Globus pallidus (tissue), 1 donor: Measurements from ENCODE around the gene ADAM20.
"Not testable (repeated sequence)": the region's sequence is repeated elsewhere in the genome, so short reads cannot be mapped to it uniquely, and the experiment has no call there.

ENCODE experiments used
- DNase-seq: peaks from one replicate; pipeline ENCODE4 v3.0.0-alpha.2; 2015; ENCODE audit warnings: low spot score

ADAM20 gene

DNA sequence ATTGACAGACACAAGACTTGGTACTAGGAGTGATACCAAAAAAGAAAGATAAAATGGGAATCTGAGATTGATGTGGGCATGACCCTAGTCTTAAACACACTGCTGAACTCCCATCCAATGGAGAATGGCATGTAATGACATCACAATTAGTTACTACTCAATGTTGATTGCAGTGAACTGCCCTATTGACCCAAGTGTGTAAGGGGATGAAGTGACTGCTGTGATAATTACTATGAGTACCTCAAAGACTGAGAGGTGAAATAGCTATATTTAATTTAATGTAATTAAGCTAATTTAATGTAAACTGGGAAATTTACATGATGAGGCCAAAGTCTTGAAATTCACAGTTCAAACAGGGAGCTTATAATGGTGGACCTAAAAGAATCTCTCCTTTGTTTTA is at the start of gene ADAM20:
TSS of gene ADAM20 (minus strand) at position 101 of the 400 bp plus-strand sequence. CDS start 10,247 bp downstream, outside the sequence.
- no peak for DNase-seq

DNA sequence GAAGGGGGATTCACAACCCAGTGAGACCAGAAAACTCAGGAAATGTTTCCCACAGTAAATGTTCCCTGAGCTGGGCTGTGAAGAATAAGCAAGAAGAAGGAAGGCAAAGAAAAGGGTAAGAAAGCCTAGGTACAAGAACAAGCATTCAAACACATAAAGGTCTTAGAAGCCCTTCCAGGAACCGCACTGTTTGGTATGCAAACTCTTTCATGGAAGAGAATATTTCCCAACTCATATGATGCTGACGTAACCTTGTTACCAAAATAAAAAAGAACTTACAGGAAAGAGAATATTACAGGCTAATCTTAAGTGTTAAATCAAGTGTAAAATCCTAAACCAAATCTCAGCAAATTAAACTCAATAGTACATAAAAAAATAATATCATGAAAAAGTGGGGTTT is 42.1 kb upstream of the ADAM20 start:
- no peak for DNase-seq

DNA sequence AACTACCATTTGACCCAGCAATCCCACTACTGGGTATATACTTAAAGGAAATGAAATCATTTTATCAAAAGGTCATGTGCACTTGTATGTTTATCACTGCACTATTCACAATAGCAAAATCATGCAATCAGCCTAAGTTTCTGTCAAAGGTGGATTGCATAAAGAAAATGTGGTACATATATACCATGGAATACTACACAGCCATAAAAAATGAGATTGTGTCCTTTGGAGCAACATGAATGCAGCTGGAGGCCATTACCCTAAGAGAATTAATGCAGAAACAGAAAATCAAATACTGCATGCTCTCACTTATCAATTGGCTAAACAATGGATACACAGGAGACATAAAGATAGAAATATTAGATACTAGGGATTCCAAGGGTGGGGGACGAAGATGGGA is 38.2 kb upstream of the ADAM20 start:
- no peak for DNase-seq

DNA sequence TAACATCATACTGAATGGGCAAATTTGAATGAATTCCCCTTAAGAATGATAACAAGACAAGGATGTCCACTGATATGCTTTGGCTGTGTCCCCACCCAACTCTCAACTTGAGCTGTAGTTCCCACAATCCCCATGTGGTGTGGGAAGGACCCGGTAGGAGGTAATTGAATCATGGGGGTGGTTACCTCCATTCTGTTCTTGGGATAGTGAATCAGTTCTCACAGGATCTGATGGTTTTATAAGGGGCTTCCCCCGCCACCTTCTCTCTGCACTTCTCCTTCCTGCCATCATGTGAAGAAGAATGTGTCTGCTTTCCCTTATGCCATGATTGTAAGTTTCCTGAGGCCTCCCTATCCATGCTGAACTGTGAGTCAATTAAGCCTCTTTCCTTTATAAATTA is 36.3 kb upstream of the ADAM20 start:
- no peak for DNase-seq

DNA sequence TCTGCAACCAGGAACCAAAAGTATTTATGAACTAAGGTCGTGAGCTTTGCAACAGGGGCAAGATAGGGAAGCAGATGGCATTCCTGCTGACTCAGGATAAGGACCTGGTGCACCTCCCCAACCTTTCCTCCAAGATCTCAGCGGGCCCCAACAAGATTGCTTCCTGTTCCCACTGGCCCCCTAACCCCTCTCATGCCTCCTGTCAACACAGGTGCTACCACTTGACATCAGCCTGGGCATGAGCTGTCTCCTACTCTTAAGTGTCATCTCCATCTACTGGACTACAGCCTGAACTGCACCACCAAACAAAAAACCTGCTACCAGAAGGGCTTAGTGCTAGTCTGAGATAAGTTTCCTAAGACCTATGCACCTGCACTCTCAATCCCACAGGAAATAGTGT is 33.0 kb upstream of the ADAM20 start:
- no peak for DNase-seq

DNA sequence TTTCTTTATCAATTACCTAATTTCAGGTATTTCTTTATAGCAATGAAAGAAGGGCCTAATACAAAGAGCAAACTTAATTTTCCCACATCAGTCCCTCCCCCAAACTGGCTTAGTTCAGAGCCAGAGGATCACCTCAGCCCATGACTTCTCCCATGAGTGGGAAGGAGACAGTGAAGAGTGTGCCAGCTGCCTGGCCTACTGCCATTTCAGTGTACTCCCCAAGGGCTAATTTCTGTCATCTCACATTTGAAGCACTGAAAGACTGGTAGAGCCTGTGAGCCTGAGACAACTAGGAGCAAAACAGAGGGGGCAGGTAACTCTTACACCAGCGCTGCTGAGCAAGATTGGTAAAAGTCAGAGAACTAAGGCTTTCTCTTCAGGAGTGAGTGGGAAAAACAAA is 29.1 kb upstream of the ADAM20 start:
- no peak for DNase-seq

DNA sequence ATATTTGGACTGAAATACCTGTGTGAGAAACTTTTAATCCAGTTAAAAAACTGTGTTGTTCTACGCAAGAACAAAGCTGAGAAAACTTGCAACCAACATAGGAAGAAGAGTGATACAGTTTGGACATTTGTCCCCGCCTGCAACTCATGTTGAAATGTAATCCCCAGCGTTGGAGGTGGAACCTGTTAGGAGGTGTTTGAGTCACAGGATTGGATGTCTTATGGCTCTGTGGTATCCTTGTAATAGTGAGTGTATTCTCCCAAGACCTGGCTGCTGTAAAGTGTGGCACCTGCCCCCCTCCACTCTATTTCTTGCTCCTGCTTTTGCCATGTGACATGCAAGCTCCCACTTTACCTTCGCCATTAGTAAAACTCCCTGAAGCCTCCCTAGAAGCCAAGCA is 28.6 kb upstream of the ADAM20 start:
- DNase-seq, result no peak

DNA sequence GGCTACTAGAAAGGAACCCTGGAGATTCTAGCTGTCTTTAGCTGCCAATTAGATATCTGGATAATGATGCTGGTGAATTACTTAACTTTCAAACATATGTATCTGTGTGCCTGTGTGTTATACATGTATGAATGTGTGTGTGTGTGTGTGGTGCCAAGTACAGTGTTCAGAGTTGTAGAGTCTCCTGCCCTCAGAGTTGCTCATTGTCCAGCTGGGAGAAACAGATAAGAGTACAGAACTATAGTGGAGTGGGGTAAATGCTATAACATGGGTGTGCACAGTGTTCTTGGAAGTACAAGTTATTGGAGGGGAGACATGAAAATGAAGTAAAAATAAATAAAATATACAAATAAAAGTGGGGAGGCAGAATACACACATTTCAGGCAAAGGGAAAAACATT is 23.6 kb upstream of the ADAM20 start:
- no peak for DNase-seq

DNA sequence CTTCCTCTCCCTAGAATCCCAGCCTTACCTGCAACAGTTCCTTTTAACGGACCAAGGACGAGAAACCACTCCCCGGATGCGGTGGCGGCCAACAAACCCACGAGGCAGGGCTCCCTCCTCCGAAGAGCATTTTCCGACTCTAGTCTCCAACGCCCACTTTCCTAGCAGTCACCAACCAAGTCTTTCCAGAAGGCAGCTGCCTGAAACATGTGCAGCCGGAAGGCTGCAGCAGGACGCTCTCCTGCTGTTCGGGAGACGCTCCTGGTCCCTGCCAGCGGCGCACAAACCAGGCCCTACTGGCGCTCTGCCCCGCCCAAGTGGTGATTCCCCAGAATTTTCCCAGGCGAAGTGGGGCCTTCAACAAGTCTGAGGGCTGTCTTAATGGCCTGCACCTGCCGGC is 21.1 kb upstream of the ADAM20 start:
- no peak for DNase-seq

DNA sequence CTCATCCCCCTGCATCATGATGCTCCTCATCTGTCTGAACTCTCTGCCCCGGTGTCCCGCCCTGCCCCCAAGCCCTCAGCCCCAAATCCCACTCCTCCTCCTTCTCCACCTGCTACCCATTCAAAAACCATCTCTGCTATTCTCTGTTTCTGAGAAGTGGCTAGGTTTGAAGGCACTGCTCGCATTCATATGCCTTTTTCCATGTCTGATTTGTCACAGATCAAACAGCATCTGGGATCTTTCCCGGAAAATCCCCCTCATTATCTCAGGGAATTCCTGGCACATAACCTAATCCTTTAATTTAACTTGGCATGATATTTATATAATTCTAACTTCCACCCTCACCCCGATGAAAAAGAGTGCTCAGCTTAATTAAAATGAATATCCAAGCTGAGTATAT is 3.3 kb upstream of the ADAM20 start:
- no peak for DNase-seq

DNA sequence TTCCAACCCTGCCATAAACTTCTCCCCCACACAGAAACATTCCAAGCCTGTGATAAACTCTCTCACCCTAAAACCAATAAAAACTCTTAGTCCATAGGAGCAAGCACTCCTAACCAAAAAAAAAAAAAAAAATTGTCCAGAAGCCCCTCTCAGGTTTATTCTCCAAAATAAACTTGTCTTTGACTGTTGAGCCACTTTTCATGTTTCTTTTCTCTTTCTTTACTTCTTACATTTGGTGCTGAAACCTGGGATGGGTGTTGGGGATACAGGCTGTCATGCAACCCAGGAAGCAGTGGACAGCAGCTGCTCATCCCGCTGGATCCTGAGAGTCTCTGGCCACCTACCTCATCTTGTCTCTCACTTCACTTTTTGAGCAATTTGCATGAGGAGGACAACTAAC is 2.0 kb upstream of the ADAM20 start:
- no peak for DNase-seq

DNA sequence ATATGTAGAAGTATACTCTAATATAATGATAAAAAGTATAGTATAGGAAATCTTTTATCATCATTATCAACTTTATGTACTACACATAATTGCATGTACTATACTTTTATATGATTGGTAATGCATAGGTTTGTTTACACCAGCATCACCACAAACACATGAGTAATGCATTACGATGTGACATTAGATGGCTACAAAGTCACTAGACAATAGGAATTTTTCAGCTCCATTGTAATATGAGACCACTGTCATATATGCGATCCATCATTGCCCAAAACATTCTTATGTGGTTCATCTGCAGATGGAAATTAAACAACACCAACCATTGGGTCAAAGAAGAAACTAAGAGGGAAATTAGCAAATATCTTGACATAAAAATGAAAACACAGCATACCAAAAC is 4.4 kb downstream of the ADAM20 start:
- no peak for DNase-seq

DNA sequence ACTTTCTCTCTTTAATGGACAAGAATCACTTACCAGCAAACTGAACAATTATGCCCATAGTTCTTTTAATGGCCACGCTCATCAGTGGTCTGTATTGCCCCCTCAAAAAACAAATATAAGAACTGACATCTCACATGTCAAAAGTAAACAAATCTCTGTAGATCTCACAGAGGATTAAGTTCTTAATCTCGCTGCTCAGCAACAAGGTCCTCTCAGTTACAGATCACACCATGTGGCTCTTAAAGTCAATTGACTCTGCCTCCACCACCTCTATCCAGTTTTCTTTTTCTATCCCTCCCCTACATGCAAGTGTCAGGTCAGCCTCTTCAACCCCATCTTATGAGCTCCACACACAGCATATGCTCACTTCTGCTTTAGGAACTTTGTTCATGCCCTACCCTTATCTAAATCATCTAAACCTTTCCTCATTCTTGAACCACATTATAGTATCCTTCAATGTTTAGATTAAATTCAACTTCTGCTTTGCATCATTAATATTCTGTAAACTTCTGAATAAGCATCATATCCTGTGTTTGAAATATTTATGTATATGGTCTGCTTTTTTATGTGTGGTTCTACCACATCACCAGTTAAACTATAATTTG is 7.2 kb downstream of the ADAM20 start:
- DNase-seq, result no peak

DNA sequence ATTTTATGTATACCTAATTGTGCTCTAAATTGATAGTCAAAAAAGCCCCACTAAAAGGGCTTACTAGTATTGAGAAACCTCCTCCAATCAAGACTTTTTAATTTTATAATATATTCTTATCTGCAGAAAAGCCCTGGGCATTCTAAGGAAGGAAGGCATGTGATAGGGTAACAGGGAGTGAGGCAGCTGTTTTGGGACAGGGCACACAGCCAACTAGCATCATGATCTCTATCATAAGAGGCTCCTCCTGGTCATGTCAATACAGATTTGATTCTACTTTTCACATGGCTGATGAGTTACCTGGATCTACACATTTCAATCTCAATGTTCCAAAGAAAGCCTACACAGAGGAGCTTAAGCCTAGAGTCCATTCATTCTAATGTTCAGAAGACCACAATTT is 9.1 kb downstream of the ADAM20 start:
- no peak for DNase-seq

DNA sequence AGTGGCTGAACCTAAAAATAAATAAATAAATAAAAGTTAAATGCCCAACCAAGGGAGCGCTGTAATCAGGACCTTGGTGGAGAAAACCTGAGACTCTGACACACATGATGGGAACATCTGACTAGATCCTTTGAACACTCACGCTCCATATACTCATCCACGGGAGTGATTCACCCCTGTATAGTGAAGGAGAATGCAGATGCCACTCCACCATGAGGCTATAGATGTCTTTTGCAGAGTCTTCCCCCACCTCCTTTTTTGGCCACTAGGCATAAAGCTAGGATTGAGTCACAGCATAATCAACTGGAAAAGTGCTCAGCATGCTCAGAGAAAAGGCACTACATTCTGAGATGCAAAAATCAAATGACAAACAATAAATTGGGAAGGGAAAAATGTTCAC is 19.0 kb downstream of the ADAM20 start:
- no peak for DNase-seq

DNA sequence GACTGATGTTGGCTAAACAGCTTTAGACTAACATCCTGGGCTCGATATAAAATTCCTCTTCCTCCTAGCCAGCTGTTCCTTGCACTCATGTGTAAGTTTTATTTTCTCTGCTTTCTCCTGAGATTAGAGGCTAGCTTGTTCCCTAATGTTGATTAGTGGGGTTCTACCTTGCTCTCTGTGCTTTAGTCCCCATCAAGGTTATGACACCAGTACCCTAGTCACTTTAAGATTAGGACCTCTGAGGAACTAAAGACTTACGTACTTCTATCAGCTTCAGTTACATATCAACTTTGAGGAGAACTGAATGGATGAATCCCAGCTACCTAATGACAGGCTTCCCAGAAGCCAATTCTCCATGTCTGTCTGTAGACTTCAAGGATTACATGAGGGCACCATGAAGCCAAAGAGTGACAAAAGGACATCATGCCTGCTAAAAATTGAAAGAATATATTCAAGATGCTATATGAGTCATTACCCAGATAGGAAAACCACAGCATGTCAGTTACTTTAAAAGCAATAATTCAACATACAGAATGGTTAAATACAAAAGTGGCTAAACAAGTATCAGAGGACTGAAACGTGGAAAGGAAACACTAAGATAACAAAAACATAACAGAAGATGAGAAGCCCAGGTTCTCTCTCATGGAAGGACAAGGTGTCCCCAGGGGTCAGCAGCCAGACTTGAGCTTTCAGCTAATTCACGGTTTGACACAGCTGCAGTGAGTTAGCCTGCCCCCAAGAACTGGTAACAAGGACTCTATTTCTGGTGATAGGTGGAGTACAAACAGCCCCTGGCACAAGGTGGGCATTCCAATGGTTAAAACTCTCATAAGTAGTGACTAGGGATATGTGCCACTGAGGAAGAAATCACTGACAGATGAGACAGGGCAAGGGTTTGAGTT is 20.4 kb downstream of the ADAM20 start:
- DNase-seq, result no peak

DNA sequence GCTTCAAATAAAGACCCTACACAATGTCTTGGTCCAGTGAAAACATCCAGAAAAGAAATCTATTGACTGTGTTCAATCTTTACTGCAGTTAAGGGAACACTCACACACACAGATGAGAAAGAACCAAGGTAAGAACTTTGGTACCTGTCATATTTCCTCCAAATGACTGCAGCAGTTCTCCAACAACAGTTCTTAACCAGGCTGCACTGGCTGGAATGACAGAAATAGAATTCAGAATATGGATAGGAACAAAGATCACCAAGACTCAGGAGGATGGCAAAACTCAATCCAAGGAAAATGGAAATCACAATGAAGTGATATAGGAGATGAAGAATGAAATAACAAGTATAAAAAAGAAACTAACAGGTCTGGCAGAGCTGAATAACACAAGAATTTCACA is 36.6 kb downstream of the ADAM20 start:
- DNase-seq, result no peak

DNA sequence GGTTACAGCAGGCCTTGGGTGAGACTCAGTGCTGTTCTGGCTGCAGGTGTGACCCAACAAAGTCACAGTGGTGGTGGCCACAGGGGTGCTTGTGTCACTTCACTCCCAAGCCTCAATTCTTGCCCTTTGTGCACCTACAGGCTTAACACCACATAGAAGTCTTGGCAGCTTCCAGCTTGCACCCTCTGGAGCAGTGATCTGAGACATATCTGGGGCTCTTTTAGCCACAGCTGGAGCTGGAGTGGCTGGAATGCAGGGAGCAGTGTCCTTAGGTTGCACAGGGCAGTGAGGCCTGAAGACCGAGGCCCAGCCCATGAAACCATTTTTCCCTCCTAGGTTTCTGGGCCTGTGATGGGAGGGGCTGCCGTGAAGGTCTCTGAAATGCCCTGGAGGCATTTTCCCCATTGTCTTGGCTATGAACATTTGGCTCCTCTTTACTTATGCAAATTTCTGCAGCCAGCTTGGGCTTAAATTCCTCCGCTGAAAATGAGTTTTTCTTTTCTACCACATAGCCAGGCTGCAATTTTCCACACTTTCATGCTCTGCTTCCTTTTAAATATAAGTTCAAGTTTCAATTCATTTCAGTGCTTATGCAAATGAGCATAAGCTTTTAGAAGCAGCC is 45.1 kb downstream of the ADAM20 start:
- DNase-seq, result no peak

DNA sequence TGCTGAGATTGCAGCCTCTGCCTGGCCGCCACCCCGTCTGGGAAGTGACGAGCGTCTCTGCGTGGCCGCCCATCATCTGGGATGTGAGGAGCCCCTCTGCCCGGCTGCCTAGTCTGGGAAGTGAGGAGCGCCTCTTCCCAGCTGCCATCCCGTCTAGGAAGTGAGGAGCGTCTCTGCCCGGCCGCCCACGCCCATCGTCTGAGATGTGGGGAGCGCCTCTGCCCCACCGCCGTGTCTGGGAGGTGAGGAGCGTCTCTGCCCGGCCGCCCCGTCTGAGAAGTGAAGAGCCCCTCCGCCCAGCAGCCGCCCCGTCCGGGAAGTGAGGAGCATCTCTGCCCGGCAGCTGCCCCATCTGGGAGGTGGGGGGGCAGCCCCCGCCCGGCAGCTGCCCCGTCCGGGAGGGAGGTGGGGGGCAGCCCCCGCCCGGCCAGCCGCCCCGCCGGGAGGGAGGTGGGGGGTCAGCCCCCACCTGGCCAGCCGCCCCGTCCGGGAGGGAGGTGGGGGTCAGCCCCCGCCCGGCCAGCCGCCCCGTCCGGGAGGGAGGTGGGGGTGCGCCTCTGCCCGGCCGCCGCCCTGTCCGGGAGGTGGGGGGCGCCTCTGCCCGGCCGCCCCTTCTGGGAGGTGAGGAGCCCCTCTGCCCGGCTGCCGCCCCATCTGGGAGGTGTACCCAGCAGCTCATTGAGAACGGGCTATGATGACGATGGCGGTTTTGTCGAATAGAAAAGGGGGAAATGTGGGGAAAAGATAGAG is 57.3 kb downstream of the ADAM20 start:
- not testable (repeated sequence) for DNase-seq

DNA sequence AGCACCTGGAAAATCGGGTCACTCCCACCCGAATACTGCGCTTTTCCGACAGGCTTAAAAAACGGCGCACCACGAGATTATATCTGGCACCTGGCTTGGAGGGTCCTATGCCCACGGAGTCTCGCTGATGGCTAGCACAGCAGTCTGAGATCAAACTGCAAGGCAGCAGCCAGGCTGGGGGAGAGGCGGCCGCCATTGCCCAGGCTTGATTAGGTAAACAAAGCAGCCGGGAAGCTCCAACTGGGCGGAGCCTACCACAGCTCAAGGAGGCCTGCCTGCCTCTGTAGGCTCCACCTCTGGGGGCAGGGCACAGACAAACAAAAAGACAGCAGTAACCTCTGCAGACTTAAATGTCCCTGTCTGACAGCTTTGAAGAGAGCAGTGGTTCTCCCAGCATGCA is 59.3 kb downstream of the ADAM20 start:
- DNase-seq, result not testable (repeated sequence)

DNA sequence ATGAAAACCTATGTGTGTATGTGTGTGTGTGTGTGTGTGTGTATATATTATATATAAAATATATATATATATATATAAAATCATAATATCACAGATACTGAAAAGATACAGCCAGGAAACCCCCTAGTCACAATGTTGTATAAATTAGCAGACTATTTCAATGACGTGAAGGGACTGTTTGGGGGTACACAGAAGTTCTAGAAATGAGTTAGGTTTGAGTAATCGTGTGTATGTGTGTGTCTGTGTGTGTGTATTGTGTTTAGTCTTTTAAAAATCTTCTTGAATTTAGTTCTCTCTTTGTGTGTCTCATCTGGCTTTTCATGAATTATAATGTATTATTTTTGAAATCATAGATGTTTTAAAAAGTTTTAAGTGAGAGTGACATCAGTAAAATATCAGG is 61.0 kb downstream of the ADAM20 start:
- DNase-seq, result no peak
